Suprapubic skin (tissue), 4 donors: Measurements from ENCODE around the gene GUCD1. TPM values are rescaled to one million over a fixed set of nuclear protein-coding genes. Genes with fewer than 3 reads are reported as not detected.

Experiments used
- DNase-seq, 2 donors: peaks; one replicate each; pipeline ENCODE4 v3.0.0-alpha.2; 2019; ENCODE audit warnings: low spot score in 2 of 2
- H3K27ac ChIP-seq: fragments of 200-600 bp; sonication (generic); one replicate; pipeline ENCODE4 v1.5.1; 2019
- H3K27me3 ChIP-seq: fragments of 200-600 bp; sonication (generic); one replicate; pipeline ENCODE4 v1.5.1; 2019
- H3K36me3 ChIP-seq: fragments of 200-600 bp; sonication (generic); one replicate; pipeline ENCODE4 v1.5.1; 2019
- H3K4me1 ChIP-seq: fragments of 200-600 bp; sonication (generic); one replicate; pipeline ENCODE4 v1.5.1; 2019
- H3K4me3 ChIP-seq: fragments of 200-600 bp; sonication (generic); one replicate; pipeline ENCODE4 v1.5.1; 2019; ENCODE audit warnings: mild to moderate bottlenecking
- H3K9me3 ChIP-seq: fragments of 200-600 bp; sonication (generic); one replicate; pipeline ENCODE4 v1.5.1; 2019
- CTCF ChIP-seq, 2 donors: fragments of 200-600 bp in 1 of 2; fragments of 450-650 bp in 1 of 2; sonication (generic) in 1 of 2; IDR thresholded peaks; one replicate each; pipeline ENCODE4 v1.5.1; 2016 to 2019; ENCODE audit warnings: antibody characterized with exemption in 2 of 2, mild to moderate bottlenecking in 1 of 2, moderate library complexity in 1 of 2
- EP300 ChIP-seq: sonication (generic); formaldehyde crosslinking; IDR thresholded peaks from one replicate; pipeline ENCODE4 v1.6.1; 2017; ENCODE audit warnings: antibody characterized with exemption
- POLR2A ChIP-seq, 2 donors: fragments of 450-650 bp; IDR thresholded peaks; one replicate each; pipeline ENCODE4 v1.6.1; 2017; ENCODE audit warnings: antibody characterized with exemption in 2 of 2, mild to moderate bottlenecking in 2 of 2, moderate library complexity in 2 of 2
- POLR2AphosphoS5 ChIP-seq, 3 donors: sonication (generic); formaldehyde crosslinking; IDR thresholded peaks; one replicate each; pipeline ENCODE4 v1.6.1; 2017; ENCODE audit warnings: antibody characterized with exemption in 3 of 3
- WGBS: methylation state at CpG from one replicate; pipeline ENCODE4 v1.1.5; 2018; 5-methylcytosine and 5-hydroxymethylcytosine counted together
- total RNA-seq, 4 donors: library from RNA; depleted of rRNA; stranded (reverse); fragments of >200 nt; gene quantifications; one replicate each; pipeline ENCODE4 v1.1.0, GENCODE V29; 2016

GUCD1 gene
- total RNA-seq, 4 donors from 2014 or later, result 75.2 to 97.5 (median 93.0) TPM

- 87% methylated on average over 3 of the region's 3 CpGs for WGBS
- Histone ChIP-seq H3K4me1 (peaks cover 15% of the 10 kb centered on the region), H3K36me3 (no peaks in the 10 kb centered on the region), H3K4me3 (no peak overlapping the region), H3K9me3 (no peaks in the 10 kb centered on the region), H3K27me3 (no peaks in the 10 kb centered on the region), H3K27ac (no peak overlapping the region)
- DNase-seq, result no peak
- no peak for TF ChIP-seq POLR2AphosphoS5 (IDR thresholded peaks at IDR 0.05)
Observed at GRCh38 chr22:24518228-24518627, 36.7 kb downstream of the GUCD1 start.

GRCh38 chr22:24517446-24517845, 37.5 kb downstream of the GUCD1 start:
- no peaks in the 10 kb centered on the region for H3K36me3 ChIP-seq
- peaks cover 15% of the 10 kb centered on the region for H3K4me1 ChIP-seq
- no peaks in the 10 kb centered on the region for H3K9me3 ChIP-seq
- no peak overlapping the region for H3K27ac ChIP-seq
- TF ChIP-seq CTCF (IDR thresholded peaks at IDR 0.05), result no peak
- no peak for TF ChIP-seq POLR2AphosphoS5 (IDR thresholded peaks at IDR 0.05)
- TF ChIP-seq EP300, result no peak
- no peak for TF ChIP-seq POLR2A (IDR thresholded peaks at IDR 0.05)
- DNase-seq, result no peak
- no peaks in the 10 kb centered on the region for H3K27me3 ChIP-seq
- WGBS, result 94% methylated on average over 2 of the region's 2 CpGs
- no peak overlapping the region for H3K4me3 ChIP-seq

GRCh38 chr22:24516301-24516737, 38.6 kb downstream of the GUCD1 start:
- TF ChIP-seq POLR2A (IDR thresholded peaks at IDR 0.05), result no peak
- no peak for TF ChIP-seq EP300
- no peak for TF ChIP-seq POLR2AphosphoS5 (IDR thresholded peaks at IDR 0.05)
- TF ChIP-seq CTCF (IDR thresholded peaks at IDR 0.05), result no peak
- Histone ChIP-seq H3K4me1 (peaks cover 13% of the 10 kb centered on the region), H3K4me3 (no peak overlapping the region), H3K9me3 (no peaks in the 10 kb centered on the region), H3K27ac (no peak overlapping the region), H3K36me3 (no peaks in the 10 kb centered on the region), H3K27me3 (no peaks in the 10 kb centered on the region)
- 8% methylated on average over 3 of the region's 3 CpGs for WGBS
- DNase-seq, result no peak

- Histone ChIP-seq H3K9me3 (no peaks in the 10 kb centered on the region), H3K4me1 (peaks cover 21% of the 10 kb centered on the region), H3K4me3 (no peak overlapping the region), H3K36me3 (no peaks in the 10 kb centered on the region), H3K27ac (no peak overlapping the region), H3K27me3 (no peaks in the 10 kb centered on the region)
- no peak for DNase-seq
- 91% methylated on average over 8 of the region's 8 CpGs for WGBS
- TF ChIP-seq EP300 (no peak), POLR2AphosphoS5 (IDR thresholded peaks at IDR 0.05) (no peak), POLR2A (IDR thresholded peaks at IDR 0.05) (no peak), CTCF (IDR thresholded peaks at IDR 0.05) (no peak)
Observed at GRCh38 chr22:24515027-24515338, 40.0 kb downstream of the GUCD1 start.

- H3K9me3 ChIP-seq, result no peaks in the 10 kb centered on the region
- H3K4me1 ChIP-seq, result peaks cover 21% of the 10 kb centered on the region
- no peak overlapping the region for H3K27ac ChIP-seq
- 63% methylated on average over 13 of the region's 14 CpGs for WGBS
- no peak overlapping the region for H3K4me3 ChIP-seq
- DNase-seq, result no peak
- H3K36me3 ChIP-seq, result no peaks in the 10 kb centered on the region
- H3K27me3 ChIP-seq, result no peaks in the 10 kb centered on the region
- no peak for TF ChIP-seq POLR2A (IDR thresholded peaks at IDR 0.05)
- no peak for TF ChIP-seq POLR2AphosphoS5 (IDR thresholded peaks at IDR 0.05)
- TF ChIP-seq CTCF (IDR thresholded peaks at IDR 0.05), result no peak
- TF ChIP-seq EP300, result no peak
Observed at GRCh38 chr22:24514241-24515026, 40.5 kb downstream of the GUCD1 start.
